Activated CD4-positive, CD25-positive, alpha-beta regulatory T cell treated with anti-CD3 and anti-CD28 coated beads, Interleukin-2, amount 50 U/mL, for 16 hours (primary cell): ENCODE data around the gene SETDB1.
A peak's percentile ranks its signal among the peaks of the same experiment; 100 is the strongest.

Experiments
- DNase-seq: peaks from one replicate; pipeline ENCODE4 v3.0.0-alpha.2; 2020; ENCODE audit warnings: low read depth, low spot score

The SETDB1 gene

DNA sequence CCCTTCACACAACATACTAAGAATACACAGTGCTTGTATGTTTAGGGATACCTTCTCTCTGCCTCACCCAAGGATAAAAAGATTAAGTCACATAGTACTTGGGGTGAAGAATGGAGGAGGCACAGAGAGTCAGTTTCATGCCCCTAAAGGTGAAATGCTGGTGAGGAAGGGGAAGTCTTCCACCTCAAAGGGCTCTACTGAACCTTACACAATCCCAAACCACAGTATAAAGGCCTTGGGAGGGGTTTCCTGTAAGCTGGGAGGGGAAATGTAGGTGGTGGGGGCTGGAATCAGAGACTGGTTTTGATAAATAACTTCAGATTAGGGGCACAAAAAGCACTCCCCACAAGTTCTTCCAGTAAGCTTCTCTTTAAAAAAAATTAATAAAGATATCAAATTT is 77.0 kb downstream of the SETDB1 start:
- DNase-seq: no peak

DNA sequence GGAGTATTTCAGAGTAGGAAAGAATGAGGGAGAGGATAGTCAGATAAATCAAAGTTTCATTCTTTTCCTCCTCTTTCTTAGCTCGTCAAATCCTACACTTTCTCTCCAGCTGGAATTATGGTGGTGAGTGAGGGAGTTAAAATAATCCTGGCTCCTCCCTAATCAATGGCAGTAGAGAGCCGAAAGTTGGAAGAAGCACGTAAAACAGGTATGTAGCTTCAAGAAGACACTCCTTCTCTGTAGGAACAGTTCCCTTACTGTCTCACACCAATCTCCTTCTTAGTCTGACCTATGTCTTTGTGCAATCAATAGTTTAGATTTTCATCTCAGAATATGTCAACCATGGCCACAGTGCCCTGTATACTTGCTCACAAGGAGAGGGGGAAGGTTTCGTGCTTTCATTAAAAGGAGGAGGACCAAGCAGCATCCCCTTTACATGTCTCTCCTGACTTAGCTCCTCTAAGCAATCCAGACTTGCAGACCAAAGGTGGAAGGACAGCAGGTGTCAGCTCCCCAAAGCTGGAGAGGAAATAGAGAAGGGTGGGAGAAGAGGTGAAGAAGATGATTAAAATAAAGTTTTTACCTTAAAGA is 79.7 kb downstream of the SETDB1 start:
- no peak for DNase-seq

DNA sequence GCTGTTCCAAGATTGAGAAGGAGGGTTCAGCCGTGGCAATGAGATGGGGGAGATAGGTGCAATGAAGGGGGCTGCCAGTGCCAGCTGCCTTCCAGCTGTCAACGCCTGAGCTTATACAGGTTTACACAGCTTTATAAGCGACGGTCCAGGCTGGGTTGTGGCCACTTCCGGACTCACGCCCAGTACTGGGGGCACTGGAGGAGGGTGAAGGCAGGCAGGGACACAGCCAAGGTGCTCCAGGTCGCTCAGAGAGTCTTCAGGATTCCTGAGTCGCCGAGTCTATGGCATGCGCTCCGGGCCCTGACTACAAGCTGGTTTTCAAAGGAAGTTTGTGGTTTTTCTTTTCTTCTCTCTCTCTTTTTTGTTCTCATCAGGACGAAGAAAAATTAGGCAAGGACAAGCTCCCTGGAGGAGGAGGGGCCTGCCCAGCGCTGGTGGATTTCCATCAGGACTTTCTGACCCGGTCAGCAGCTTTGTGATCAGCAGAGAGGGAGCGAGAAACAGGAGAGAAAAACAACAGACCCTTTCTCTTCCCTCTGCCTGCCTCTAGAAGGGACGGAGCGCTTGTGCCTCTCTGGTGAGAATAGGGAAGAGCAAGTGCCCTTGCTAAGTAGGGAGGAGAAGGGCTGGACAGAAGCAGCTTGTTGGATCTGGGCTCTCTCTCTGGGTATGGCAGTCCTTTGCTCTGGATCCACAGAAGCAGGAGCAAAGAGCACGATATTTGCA is 80.3 kb downstream of the SETDB1 start, which contains the start of gene MINDY1:
Gene MINDY1 (minus strand): TSS at position 576 of the 726 bp plus-strand sequence. CDS start 4,285 bp downstream, outside the sequence.
- DNase-seq: no peak

DNA sequence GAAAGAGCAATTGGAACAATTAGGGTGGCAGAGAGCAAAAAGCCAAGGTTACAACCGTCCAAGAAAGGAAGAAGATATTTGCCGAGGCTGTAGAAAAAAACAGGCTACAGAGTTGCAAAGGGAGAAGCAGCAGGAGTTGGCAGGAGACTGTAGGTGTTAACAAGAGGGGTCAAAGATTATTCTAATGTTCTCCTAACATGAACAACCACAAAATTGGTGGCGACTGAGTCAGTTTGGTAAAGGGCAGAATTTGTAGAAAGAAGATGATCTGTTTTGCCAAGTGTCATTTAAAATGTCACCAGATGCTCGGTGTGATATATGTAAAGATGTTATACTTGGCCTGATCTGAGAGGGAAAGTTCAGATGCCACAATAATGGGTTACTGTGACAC is 81.7 kb downstream of the SETDB1 start:
- no peak for DNase-seq

DNA sequence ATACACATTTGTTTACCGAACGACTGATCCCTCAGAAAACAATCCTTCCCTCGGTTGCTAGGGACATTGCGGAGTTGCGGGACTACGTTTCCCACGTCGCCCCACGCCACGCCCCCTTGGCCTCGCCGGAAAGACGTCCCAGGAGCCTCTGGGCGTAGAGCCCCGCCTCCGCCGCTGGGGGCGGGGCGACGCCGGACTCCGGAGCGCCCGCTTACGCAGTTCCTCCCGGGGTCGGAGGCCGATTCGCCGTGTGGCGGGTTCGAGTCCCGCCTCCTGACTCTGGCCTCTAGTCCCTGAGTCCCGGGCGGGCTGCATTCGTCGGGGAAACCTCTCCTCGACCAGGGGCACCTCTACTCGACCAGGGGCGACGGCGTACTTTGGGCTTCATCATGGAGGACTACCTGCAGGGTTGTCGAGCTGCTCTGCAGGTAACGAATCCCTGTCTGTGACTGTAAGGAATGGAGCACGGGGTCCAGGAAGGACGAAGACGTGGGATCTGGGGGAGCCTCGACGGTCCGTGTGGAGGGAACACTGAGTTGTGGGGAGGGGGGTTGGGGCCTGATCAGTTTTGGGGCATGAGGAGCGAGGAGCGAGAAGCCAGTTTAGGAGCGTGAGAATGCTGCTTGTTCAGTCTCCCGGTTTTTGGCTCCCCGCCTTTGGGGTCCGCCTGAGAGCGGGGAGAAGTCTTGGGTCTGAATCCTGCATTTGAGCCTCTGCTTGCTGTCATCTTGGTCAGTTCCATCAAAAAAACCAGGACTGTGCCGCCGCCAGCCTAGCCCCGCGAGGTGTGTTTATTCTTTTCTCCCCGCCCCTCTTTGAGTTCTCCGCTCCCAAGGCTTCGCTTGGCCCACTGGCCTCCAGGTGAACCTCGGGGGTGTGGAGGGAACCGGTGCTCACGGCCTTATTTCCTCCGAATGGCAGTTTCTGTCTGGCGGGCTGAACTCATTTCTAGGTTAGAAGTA is 82.4 kb downstream of the SETDB1 start, which contains the start of gene PRUNE1:
Gene PRUNE1 (plus strand): TSS at position 206 of the 962 bp plus-strand sequence. CDS start 184 bp downstream, at position 390.
- peak; percentile 88 for DNase-seq

DNA sequence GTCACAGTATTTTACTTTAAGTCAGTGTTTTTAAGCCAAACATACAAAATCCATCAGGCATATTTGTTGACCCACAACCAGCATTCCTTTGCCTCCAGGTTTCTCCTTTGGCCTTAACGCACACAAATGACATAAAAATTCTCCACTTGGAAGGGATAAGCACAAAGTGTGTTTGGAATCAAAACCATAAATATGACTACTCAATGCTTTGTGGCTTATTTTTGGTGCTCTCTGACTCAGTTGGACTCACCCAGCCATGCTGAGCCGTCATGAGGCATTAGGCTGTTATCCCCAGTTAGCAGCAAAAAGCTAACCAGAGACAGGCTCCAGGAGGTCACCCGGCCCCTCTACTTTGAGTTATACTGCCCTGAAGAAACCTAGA is 83.0 kb downstream of the SETDB1 start:
- DNase-seq: no peak

DNA sequence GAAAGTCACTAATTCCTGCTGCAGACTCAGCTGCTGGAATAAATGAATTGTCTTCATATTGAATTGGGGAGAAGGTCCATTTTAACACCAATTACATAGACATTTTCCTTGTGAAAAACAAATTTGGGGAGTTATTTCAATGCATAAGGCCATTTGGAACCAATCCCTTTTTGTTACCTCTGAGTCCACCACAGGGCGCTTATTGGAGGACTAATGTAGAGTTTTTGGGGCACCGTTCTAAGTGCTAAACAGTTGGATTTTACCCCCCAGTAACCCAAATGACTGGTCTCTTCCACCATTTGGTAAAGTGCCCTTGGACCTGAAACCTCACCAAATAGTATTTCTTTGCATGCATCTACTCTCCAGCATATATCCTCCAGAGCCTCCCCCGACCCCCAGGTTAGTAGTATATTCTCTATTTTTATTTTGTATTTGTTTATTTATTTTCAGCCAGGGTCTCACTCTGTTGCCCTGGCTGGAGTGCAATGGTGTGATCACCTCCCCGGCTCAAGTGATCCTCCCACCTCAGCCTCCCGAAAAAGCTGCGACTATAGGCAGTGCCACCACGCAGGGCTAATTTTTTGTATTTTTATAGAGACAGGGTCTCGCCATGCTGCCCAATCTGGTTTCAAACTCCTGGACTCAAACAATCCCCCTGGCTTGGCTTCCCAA is 83.6 kb downstream of the SETDB1 start:
- DNase-seq: no peak

DNA sequence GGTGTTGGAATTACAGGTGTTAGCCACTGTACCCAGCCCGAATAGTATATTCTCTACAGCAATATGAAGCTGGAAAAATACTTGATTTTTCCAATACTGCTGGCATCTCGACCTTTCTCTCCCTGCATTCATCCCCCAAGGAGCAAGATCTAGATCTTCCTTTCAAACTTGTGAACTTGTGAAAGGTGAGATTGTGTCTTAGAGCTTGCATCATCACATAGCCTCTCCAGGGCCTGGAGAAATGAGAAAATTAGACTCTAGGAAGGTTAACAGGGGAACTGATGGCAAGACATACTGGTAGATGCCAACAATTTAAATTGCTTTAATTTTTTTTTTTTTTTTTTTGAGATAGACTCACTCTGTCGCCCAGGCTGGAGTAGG is 84.2 kb downstream of the SETDB1 start:
- no peak for DNase-seq

DNA sequence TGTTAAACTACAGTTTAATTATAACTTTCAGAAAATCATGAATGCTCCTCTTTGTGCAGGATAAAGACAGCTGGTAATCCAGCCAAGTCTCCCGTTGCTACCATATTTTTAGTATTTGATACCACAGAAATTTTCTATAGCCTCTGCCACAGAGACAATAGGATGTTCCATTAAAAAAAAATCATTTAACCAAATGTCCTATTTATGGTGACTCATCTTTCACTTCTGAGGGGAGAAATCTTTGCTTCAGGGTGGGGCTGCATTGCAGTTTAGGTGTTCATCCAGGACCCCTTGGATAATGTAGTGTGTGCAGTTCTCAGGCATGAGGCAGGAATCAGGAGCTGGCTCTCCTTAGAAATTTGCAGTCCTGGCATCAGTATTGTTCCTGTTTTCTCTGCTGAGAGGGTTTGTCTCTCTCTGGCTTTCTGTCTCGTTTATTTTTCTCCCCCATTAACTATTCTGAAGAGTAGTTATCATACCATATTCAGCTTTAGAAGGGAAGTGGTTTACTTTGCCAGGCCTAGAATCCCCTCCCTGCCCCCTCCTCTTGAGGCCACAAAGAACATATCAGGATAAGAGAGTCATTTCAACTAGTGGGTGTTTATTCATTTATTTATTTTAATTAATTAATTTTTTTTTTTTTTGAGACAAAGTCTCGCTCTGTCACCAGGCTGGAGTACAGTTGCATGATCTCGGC is 85.1 kb downstream of the SETDB1 start:
- DNase-seq: no peak

DNA sequence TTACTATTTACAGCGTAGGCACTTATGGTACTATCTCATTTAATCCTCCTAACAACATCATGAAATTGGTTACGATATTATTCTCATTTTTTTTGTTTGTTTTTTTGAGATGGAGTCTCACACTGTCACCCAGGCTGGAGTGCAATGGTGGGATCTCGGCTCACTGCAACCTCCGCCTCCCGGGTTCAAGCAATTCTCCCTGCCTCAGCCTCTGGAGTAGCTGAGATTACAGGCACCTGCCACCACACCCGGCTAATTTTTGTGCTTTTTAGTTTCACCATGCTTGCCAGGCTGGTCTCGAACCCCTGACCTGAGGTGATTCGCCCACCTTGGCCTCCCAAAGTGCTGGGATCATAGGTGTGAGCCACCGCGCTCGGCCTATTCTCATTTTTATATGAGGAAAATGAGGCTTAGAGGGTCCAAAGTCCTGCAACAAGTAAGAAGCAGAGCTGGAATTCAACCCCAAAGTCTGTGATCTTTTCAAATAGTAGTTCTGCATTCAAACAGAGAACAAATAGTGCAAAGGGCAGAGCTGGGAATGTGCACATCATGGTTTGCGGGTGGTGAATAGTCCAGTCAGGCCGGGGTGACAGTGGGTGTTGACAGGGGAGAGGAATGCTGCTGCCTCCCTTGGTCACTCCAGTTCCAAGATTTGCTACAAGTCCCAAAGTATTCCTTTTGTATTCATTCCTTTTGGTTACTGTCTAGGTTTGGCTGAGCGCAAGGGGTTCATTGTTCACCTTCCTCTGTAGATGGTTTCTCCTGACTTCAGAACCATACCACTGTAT is 86.7 kb downstream of the SETDB1 start:
- no peak for DNase-seq

DNA sequence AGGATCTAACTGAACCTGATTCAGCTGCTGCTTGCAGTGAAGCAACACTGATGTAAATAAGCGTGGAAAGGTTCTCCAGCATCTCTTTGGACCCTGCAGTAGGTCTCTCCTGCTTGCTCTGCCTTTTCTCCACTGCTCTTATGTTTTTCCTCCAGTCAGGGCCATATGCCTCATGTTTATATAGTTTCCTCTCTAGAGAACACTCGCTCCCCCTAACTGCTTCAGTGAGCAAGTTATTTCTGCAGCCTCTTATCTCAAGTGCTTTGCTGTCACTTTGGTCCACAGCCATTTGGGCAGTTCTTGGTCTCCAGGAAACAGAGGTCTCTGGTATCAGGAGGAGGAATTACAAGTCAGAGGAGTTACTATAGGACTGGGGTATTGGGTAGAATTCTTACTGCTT is 87.4 kb downstream of the SETDB1 start:
- no peak for DNase-seq
